ENCODE results near the gene PRR29.
"Not testable (repeated sequence)": the region's sequence is repeated elsewhere in the genome, so short reads cannot be mapped to it uniquely, and the experiment has no call there.

GRCh38 chr17:63982641-63983040 lies 15.5 kb upstream of the PRR29 start:
- not testable (repeated sequence) for TF ChIP-seq CTCF, POLR2A (IDR thresholded peaks at IDR 0.05)

Data from esophagus squamous epithelium (tissue), 4 donors.